WTC11 (cell line): ENCODE data around the gene UHMK1. TPM values are rescaled to one million over a fixed set of nuclear protein-coding genes. Genes with fewer than 3 reads are reported as not detected.

Experiments used
- ATAC-seq: fragments of 200-7000 bp; cut with Tn5 transposase; 2 replicates; pipeline ENCODE4 v1.10.0; 2021; ENCODE audit warnings: mild to moderate bottlenecking, moderate library complexity
- CTCF ChIA-PET: fragments of 300-600 bp; sonication (Branson Sonifier 250); formaldehyde crosslinking; loops from one replicate; lab custom pipeline; 2021; ENCODE audit warnings: antibody characterized with exemption; lab: Charles Lee
- POLR2A ChIA-PET: fragments of 350-600 bp; sonication (Branson Sonifier 250); formaldehyde crosslinking; loops from one replicate; lab custom pipeline; 2021; ENCODE audit warnings: antibody characterized with exemption; lab: Charles Lee
- DNase-seq: peaks from one replicate; pipeline ENCODE4 v3.0.0; 2021; ENCODE audit warnings: low spot score
- H3K27ac Mint-ChIP-seq: 2 replicates; pipeline ENCODE4 v1.8.0; 2021; ENCODE audit warnings: mixed read lengths
- H3K27me3 Mint-ChIP-seq: 2 replicates; pipeline ENCODE4 v1.8.0; 2021; ENCODE audit warnings: low read depth, mild to moderate bottlenecking, moderate library complexity, mixed read lengths
- H3K36me3 Mint-ChIP-seq: 2 replicates; pipeline ENCODE4 v1.8.0; 2021; ENCODE audit warnings: mixed read lengths
- H3K4me1 Mint-ChIP-seq: 2 replicates; pipeline ENCODE4 v1.8.0; 2022; ENCODE audit warnings: mixed read lengths
- H3K4me3 Mint-ChIP-seq: 2 replicates; pipeline ENCODE4 v1.8.0; 2021; ENCODE audit warnings: mild to moderate bottlenecking, moderate library complexity, mixed read lengths
- H3K9me3 Mint-ChIP-seq: 2 replicates; pipeline ENCODE4 v1.8.0; 2021; ENCODE audit warnings: mixed read lengths
- ATF1 ChIP-seq: sonication (generic); formaldehyde crosslinking; IDR thresholded peaks from 2 replicates; pipeline ENCODE4 v1.8.1; 2023; ENCODE audit warnings: mild to moderate bottlenecking, moderate library complexity, missing genetic modification reagents
- ATF6 ChIP-seq: sonication (generic); formaldehyde crosslinking; IDR thresholded peaks from 2 replicates; pipeline ENCODE4 v1.8.1; 2023; ENCODE audit warnings: mild to moderate bottlenecking, missing genetic modification reagents
- CBFB ChIP-seq: sonication (generic); formaldehyde crosslinking; IDR thresholded peaks from 2 replicates; pipeline ENCODE4 v1.8.1; 2022; ENCODE audit warnings: mild to moderate bottlenecking, low read depth, missing genetic modification reagents
- IRF2 ChIP-seq: sonication (generic); formaldehyde crosslinking; IDR thresholded peaks from 2 replicates; pipeline ENCODE4 v1.8.0; 2022; ENCODE audit warnings: low read depth, missing genetic modification reagents, borderline replicate concordance
- JAZF1 ChIP-seq: fragments of 250-450 bp; sonication (Bioruptor Pico); IDR thresholded peaks from 2 replicates; pipeline ENCODE4 v1.9.0; 2021; ENCODE audit warnings: moderate library complexity, mild to moderate bottlenecking, inconsistent platforms
- NR2C2 ChIP-seq: sonication (generic); formaldehyde crosslinking; IDR thresholded peaks from 2 replicates; pipeline ENCODE4 v1.8.0; 2022; ENCODE audit warnings: mild to moderate bottlenecking, missing genetic modification reagents
- PRDM15 ChIP-seq: sonication (generic); formaldehyde crosslinking; IDR thresholded peaks from 2 replicates; pipeline ENCODE4 v1.8.0; 2022; ENCODE audit warnings: missing genetic modification reagents
- RORB ChIP-seq: fragments of 250-450 bp; sonication (Bioruptor Pico); IDR thresholded peaks from 2 replicates; pipeline ENCODE4 v1.9.0; 2021; ENCODE audit warnings: mild to moderate bottlenecking
- ZBTB21 ChIP-seq: sonication (generic); formaldehyde crosslinking; IDR thresholded peaks from 2 replicates; pipeline ENCODE4 v1.8.1; 2023; ENCODE audit warnings: mild to moderate bottlenecking, missing genetic modification reagents, borderline replicate concordance
- ZNF232 ChIP-seq: sonication (generic); formaldehyde crosslinking; IDR thresholded peaks from 2 replicates; pipeline ENCODE4 v1.8.0; 2022; ENCODE audit warnings: mild to moderate bottlenecking, missing genetic modification reagents
- ZNF317 ChIP-seq: sonication (generic); formaldehyde crosslinking; IDR thresholded peaks from 2 replicates; pipeline ENCODE4 v1.8.1; 2023; ENCODE audit warnings: low read depth, mild to moderate bottlenecking, moderate library complexity, missing genetic modification reagents, borderline replicate concordance
- total RNA-seq: library from RNA; stranded (reverse); gene quantifications from 3 replicates; pipeline ENCODE4 v1.2.3, GENCODE V29; 2021

UHMK1 gene
- total RNA-seq, 1 experiment from 2014 or later: 20.0 TPM

- H3K4me1 Mint-ChIP-seq: peaks cover 16% of the 10 kb centered on the region
- no peaks in the 10 kb centered on the region for H3K9me3 Mint-ChIP-seq
These were observed 33.3 kb downstream of the UHMK1 start for GRCh38 chr1:162530988-162531319.

GRCh38 chr1:162535501-162535900 lies 37.9 kb downstream of the UHMK1 start:
- H3K36me3 Mint-ChIP-seq: no peaks in the 10 kb centered on the region
- no peaks in the 10 kb centered on the region for H3K27me3 Mint-ChIP-seq
- ATAC-seq: no peak
- DNase-seq: no peak
- H3K4me1 Mint-ChIP-seq: peaks cover 7% of the 10 kb centered on the region
- ChIA-PET CTCF (interaction anchor here (0.7 kb wide), 2 partner anchors 793 to 1360 kb away, joined by 3 to 4 read pairs; no protein-coding TSS in a partner anchor), POLR2A (no interaction called here)
- no peak overlapping the region for H3K27ac Mint-ChIP-seq
- H3K4me3 Mint-ChIP-seq: no peak overlapping the region
- TF ChIP-seq ATF6 (no peak), ZNF317 (no peak)
- TF ChIP-seq, all 79 proteins: peak for 0
- H3K9me3 Mint-ChIP-seq: no peaks in the 10 kb centered on the region

More at GRCh38 chr1:162530988-162531319, 33.3 kb downstream of the UHMK1 start:
- TF ChIP-seq RORB (CRISPR knock-in tag) (no peak), NR2C2 (CRISPR knock-in tag) (no peak), JAZF1 (CRISPR knock-in tag) (no peak), ZNF232 (CRISPR knock-in tag) (no peak), ZBTB21 (CRISPR knock-in tag) (no peak), CBFB (CRISPR knock-in tag) (no peak), IRF2 (CRISPR knock-in tag) (no peak)
- Mint-ChIP-seq H3K4me3 (no peak overlapping the region), H3K36me3 (no peaks in the 10 kb centered on the region), H3K27me3 (no peaks in the 10 kb centered on the region), H3K27ac (peak overlapping the region; percentile 24)
- ATAC-seq (no peak), DNase-seq (no peak)
- CTCF ChIA-PET: interaction anchor here (0.8 to 1.0 kb wide), 3 partner anchors 173 to 475 kb away, joined by 3 to 4 read pairs (median 3); no protein-coding TSS in a partner anchor
- POLR2A ChIA-PET: interaction anchor here (0.5 kb wide), 1 partner anchor 60 kb away, joined by 3 read pairs; no protein-coding TSS in a partner anchor

GRCh38 chr1:162536511-162536910 lies 38.9 kb downstream of the UHMK1 start:
- CTCF ChIA-PET: interaction anchor here (0.7 kb wide), 2 partner anchors 760 to 1359 kb away, joined by 3 to 4 read pairs; no protein-coding TSS in a partner anchor
- Mint-ChIP-seq H3K27ac (no peak overlapping the region), H3K36me3 (no peaks in the 10 kb centered on the region), H3K9me3 (no peaks in the 10 kb centered on the region), H3K4me1 (no peaks in the 10 kb centered on the region; the same call in 1 of the 2 replicates), H3K27me3 (no peaks in the 10 kb centered on the region), H3K4me3 (no peak overlapping the region)
- no peak for ATAC-seq
- no peak for DNase-seq
- POLR2A ChIA-PET: no interaction called here
- TF ChIP-seq IRF2 (CRISPR knock-in tag) (no peak), PRDM15 (CRISPR knock-in tag) (no peak)

GRCh38 chr1:162537216-162537615 lies 39.6 kb downstream of the UHMK1 start:
- Mint-ChIP-seq H3K9me3 (no peaks in the 10 kb centered on the region), H3K36me3 (no peaks in the 10 kb centered on the region), H3K4me3 (no peak overlapping the region), H3K27me3 (no peaks in the 10 kb centered on the region), H3K4me1 (no peaks in the 10 kb centered on the region), H3K27ac (no peak overlapping the region)
- DNase-seq (no peak), ATAC-seq (no peak)
- CTCF ChIA-PET: interaction anchor here (0.7 kb wide), 1 partner anchor 761 kb away, joined by 3 read pairs; no protein-coding TSS in a partner anchor
- POLR2A ChIA-PET: no interaction called here
- no peak for TF ChIP-seq CBFB (CRISPR knock-in tag)
- TF ChIP-seq ATF1 (CRISPR knock-in tag): no peak
- no peak for TF ChIP-seq PRDM15 (CRISPR knock-in tag)
